Lower leg skin (tissue), 3 donors: ENCODE results near the gene SDK1.

Experiments
- CTCF ChIP-seq, 3 donors: fragments of 450-650 bp; IDR thresholded peaks; one replicate each; pipeline ENCODE4 v1.5.1; 2016; ENCODE audit warnings: antibody characterized with exemption in 3 of 3, mild to moderate bottlenecking in 3 of 3, moderate library complexity in 2 of 3
- POLR2A ChIP-seq, 2 donors: fragments of 450-650 bp; IDR thresholded peaks; one replicate each; pipeline ENCODE4 v1.6.1; 2016 to 2017; ENCODE audit warnings: antibody characterized with exemption in 2 of 2, mild to moderate bottlenecking in 1 of 2, moderate library complexity in 1 of 2

- TF ChIP-seq CTCF (IDR thresholded peaks at IDR 0.05) (no peak), POLR2A (IDR thresholded peaks at IDR 0.05) (no peak)
These were observed 871.8 kb downstream of the SDK1 start for GRCh38 chr7:4172883-4173282.
